ENCODE measurements around the gene MDP1.

DNA sequence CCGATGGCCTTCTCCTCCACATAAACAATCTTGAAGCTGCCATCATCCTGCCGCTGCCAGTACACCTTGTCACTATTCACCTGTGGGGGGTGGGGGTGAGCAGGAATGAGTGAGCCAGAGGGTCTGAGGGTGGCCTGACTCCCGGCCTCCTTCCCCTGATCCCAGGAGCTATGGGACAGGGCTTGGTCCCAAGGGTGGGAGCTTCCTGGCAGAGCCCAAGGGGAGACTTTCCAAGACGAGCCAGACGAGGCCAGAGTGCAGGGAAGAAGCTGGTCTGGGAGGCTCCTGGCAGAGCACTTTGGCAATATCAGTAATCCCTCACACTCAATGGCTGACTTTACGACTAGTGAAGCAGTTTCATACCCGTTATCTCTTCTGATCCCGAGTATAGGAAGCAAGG, 39.6 kb upstream of the MDP1 start:
- TF ChIP-seq CTCF (IDR thresholded peaks at IDR 0.05) (no peak), SIN3A (IDR thresholded peaks at IDR 0.05; ENCODE audit: borderline replicate concordance, insufficient read depth, low read depth, low read length) (no peak), POLR2AphosphoS5 (IDR thresholded peaks at IDR 0.05; ENCODE audit: low read depth, low read length) (no peak), REST (IDR thresholded peaks at IDR 0.05; ENCODE audit: insufficient read depth in 1 of 2, low read depth in 2 of 2, low read length in 1 of 2) (no peak), TCF7L2 (IDR thresholded peaks at IDR 0.05; ENCODE audit: low read depth, low read length) (no peak)

All from Panc1 (cell line).